ENCODE data around the gene SETD6.

SETD6 gene, protein sequence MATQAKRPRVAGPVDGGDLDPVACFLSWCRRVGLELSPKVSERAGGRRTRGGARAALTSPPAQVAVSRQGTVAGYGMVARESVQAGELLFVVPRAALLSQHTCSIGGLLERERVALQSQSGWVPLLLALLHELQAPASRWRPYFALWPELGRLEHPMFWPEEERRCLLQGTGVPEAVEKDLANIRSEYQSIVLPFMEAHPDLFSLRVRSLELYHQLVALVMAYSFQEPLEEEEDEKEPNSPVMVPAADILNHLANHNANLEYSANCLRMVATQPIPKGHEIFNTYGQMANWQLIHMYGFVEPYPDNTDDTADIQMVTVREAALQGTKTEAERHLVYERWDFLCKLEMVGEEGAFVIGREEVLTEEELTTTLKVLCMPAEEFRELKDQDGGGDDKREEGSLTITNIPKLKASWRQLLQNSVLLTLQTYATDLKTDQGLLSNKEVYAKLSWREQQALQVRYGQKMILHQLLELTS

DNA sequence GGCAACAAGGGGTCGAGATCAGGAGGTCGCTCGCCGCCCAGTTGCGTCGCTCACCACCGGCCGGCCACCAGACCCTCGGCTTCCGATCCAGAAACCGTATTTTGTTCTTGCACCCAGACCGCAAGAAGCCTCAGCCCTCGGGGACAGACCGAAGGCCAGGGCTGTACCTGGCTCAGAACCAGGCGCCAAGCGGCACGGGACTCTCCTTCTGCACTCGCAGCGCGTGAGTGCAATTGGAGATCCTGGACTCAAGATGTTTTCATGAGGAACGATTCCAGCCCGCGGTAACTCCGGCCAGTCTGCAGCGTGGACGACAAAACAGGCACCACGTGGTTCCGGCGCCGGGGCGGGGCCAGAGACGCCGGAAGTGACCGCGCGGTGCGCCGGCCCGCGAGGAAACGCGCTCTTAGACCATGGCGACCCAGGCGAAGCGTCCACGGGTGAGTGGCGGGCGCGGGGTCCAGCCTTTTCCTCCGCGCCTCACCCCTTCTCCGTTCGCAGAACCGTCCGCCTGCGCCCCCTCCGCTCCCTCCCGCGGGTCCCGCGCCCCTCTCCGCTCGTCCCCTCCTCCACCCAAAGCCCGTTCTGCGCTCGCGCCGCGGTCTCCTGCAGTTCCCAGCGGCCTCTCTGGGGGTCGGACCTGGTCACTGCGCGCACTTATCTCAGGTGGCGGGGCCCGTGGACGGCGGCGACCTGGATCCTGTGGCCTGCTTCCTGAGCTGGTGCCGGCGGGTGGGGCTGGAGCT lies at the start of gene SETD6:
Gene SETD6, plus strand, starts transcription at position 393 of the 746 bp plus-strand sequence. Its CDS starts 21 bp downstream, at position 414.
- Histone ChIP-seq H3K27ac (ENCODE audit: low read length) (peak within 1 kb of the TSS; percentile 61), H4K20me1 (ENCODE audit: insufficient read depth, low read length) (peaks cover 39% of the 10 kb centered on the region), H2AFZ (ENCODE audit: low read depth, low read length) (peak within 1 kb of the TSS; percentile 84), H3K4me2 (ENCODE audit: low read length) (peak within 1 kb of the TSS; percentile 89), H3K36me3 (replicated peaks; ENCODE audit: low read depth, low read length) (peaks cover 25% of the 10 kb centered on the region), H3K79me2 (ENCODE audit: low read length) (peaks cover 38% of the 10 kb centered on the region), H3K27me3 (ENCODE audit: low read depth, low read length) (no peaks in the 10 kb centered on the region), H3K9ac (ENCODE audit: low read length) (peak within 1 kb of the TSS; percentile 75), H3K9me3 (ENCODE audit: insufficient read depth, low read length) (no peaks in the 10 kb centered on the region), H3K4me3 (ENCODE audit: low read length) (peak within 1 kb of the TSS; percentile 93), H3K4me1 (ENCODE audit: low read length) (peaks cover 43% of the 10 kb centered on the region)
- TF ChIP-seq EZH2phosphoT487 (IDR thresholded peaks at IDR 0.05; ENCODE audit: low read depth): no peak
- no peak for TF ChIP-seq CTCF (IDR thresholded peaks at IDR 0.05; ENCODE audit: low read depth, low read length)

DNA sequence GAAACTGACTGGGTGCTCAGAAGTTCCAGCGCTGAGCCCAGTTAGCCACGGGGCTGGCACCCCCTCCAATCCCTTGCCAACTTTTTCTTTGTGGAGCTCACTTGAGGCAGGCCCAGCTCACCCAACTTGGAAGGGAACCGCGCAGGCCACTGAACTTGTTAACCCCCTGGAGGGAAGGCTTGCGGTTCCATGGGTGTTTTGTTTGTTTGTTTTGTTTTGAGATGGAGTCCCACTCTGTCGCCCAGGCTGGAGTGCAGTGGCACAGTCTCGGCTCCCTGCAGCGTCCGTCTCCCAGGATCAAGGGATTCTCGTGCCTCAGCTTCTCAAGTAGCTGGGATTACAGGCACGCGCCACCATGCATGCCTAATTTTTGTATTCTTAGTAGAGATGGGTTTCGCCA lies 49.5 kb upstream of the SETD6 start:
- TF ChIP-seq EZH2phosphoT487 (IDR thresholded peaks at IDR 0.05; ENCODE audit: low read depth): no peak
- no peak for TF ChIP-seq CTCF (IDR thresholded peaks at IDR 0.05; ENCODE audit: low read depth, low read length)
- Histone ChIP-seq H3K9me3 (ENCODE audit: insufficient read depth, low read length) (no peaks in the 10 kb centered on the region), H4K20me1 (ENCODE audit: insufficient read depth, low read length) (no peaks in the 10 kb centered on the region), H3K27ac (ENCODE audit: low read length) (no peak overlapping the region), H3K4me3 (ENCODE audit: low read length) (no peak overlapping the region), H3K79me2 (ENCODE audit: low read length) (no peaks in the 10 kb centered on the region), H3K36me3 (replicated peaks; ENCODE audit: low read depth, low read length) (no peaks in the 10 kb centered on the region), H2AFZ (ENCODE audit: low read depth, low read length) (no peak overlapping the region), H3K27me3 (ENCODE audit: low read depth, low read length) (no peaks in the 10 kb centered on the region), H3K9ac (ENCODE audit: low read length) (no peak overlapping the region), H3K4me2 (ENCODE audit: low read length) (no peak overlapping the region), H3K4me1 (ENCODE audit: low read length) (no peaks in the 10 kb centered on the region)

DNA sequence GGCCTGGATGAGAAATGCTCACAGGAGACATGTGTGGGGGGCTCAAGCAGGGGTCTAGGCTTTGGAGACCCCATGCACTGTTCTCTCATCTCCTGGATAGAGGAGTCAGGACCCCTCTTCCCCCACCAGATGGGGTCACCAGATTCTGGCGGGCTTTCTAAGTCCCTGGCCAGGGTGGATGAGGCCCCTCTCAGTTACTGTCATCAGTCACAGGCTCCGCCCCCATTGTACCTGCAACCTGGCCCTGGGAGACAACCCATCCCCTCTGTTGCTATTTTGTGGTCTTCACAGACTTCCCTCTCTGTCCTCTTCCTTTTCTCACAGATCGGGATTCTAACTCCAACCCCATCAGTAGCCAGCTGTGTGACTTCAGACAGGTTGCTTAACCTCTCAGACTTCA lies 48.9 kb upstream of the SETD6 start:
- Histone ChIP-seq H3K36me3 (replicated peaks; ENCODE audit: low read depth, low read length) (no peaks in the 10 kb centered on the region), H3K4me1 (ENCODE audit: low read length) (no peaks in the 10 kb centered on the region), H3K4me3 (ENCODE audit: low read length) (no peak overlapping the region), H3K9ac (ENCODE audit: low read length) (no peak overlapping the region), H3K4me2 (ENCODE audit: low read length) (no peak overlapping the region), H4K20me1 (ENCODE audit: insufficient read depth, low read length) (no peaks in the 10 kb centered on the region), H2AFZ (ENCODE audit: low read depth, low read length) (no peak overlapping the region), H3K27me3 (ENCODE audit: low read depth, low read length) (no peaks in the 10 kb centered on the region), H3K9me3 (ENCODE audit: insufficient read depth, low read length) (no peaks in the 10 kb centered on the region), H3K27ac (ENCODE audit: low read length) (no peak overlapping the region), H3K79me2 (ENCODE audit: low read length) (no peaks in the 10 kb centered on the region)
- TF ChIP-seq EZH2phosphoT487 (IDR thresholded peaks at IDR 0.05; ENCODE audit: low read depth) (no peak), CTCF (IDR thresholded peaks at IDR 0.05; ENCODE audit: low read depth, low read length) (no peak)

DNA sequence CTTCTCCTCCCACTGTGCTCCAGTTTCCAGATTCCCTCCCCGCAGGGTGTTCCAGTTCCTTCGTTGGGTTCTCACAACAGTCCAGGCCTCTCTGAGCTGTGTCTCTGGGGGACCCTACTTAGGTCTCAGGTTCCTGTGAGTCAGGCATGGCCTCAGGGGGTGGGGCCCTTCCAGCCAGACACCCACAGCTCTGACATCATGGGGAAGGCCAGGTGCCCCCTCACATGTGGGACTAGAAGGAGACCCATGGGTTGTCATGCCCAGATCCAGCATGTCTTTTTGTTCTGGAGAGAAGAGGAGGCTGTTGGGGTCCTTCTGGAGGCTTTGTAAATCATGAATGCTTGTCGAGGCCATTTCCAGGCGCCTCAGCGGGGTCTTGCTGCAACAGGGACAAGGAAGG lies 47.4 kb upstream of the SETD6 start:
- no peaks in the 10 kb centered on the region for H3K36me3 ChIP-seq (replicated peaks; ENCODE audit: low read depth, low read length)
- H3K4me2 ChIP-seq (ENCODE audit: low read length): no peak overlapping the region
- no peaks in the 10 kb centered on the region for H3K4me1 ChIP-seq (ENCODE audit: low read length)
- H4K20me1 ChIP-seq (ENCODE audit: insufficient read depth, low read length): no peaks in the 10 kb centered on the region
- no peak for TF ChIP-seq EZH2phosphoT487 (IDR thresholded peaks at IDR 0.05; ENCODE audit: low read depth)
- TF ChIP-seq CTCF (IDR thresholded peaks at IDR 0.05; ENCODE audit: low read depth, low read length): no peak
- no peak overlapping the region for H2AFZ ChIP-seq (ENCODE audit: low read depth, low read length)
- H3K9ac ChIP-seq (ENCODE audit: low read length): no peak overlapping the region
- H3K27ac ChIP-seq (ENCODE audit: low read length): no peak overlapping the region
- no peaks in the 10 kb centered on the region for H3K9me3 ChIP-seq (ENCODE audit: insufficient read depth, low read length)
- H3K79me2 ChIP-seq (ENCODE audit: low read length): no peaks in the 10 kb centered on the region
- H3K4me3 ChIP-seq (ENCODE audit: low read length): no peak overlapping the region
- no peaks in the 10 kb centered on the region for H3K27me3 ChIP-seq (ENCODE audit: low read depth, low read length)
